PFSK-1 (cell line): Measurements from ENCODE around the gene SPRED1.

Experiments
- FOXP2 ChIP-seq: optimal IDR thresholded peaks from 2 replicates; pipeline ENCODE3; 2011; ENCODE audit warnings: borderline replicate concordance, control low read depth, inconsistent platforms; ENCODE audit not compliant: insufficient read depth; ENCODE audit errors: extremely low read length, extremely low read depth
- POLR2AphosphoS5 ChIP-seq: IDR thresholded peaks from 2 replicates; pipeline ENCODE4 v1.6.1; 2012; ENCODE audit warnings: low read depth, mild to moderate bottlenecking, control low read depth, low read length, moderate library complexity
- REST ChIP-seq, 2 experiments: IDR thresholded peaks; 2 replicates each; pipeline versions ENCODE4 v1.6.1 to v1.8.0; 2011 to 2012; ENCODE audit warnings: low read depth in 2 of 2, low read length in 2 of 2, control low read depth in 1 of 2, inconsistent platforms in 1 of 2, mild to moderate bottlenecking in 1 of 2, moderate library complexity in 1 of 2; ENCODE audit not compliant: insufficient read depth in 1 of 2
- SIN3A ChIP-seq: IDR thresholded peaks from 2 replicates; pipeline ENCODE4 v1.6.1; 2012; ENCODE audit warnings: mild to moderate bottlenecking, low read length, moderate library complexity, borderline replicate concordance; ENCODE audit not compliant: insufficient read depth
- TAF1 ChIP-seq: IDR thresholded peaks from 2 replicates; pipeline ENCODE4 v1.6.1; 2012; ENCODE audit warnings: low read length, control low read depth, borderline replicate concordance; ENCODE audit not compliant: insufficient read depth

SPRED1 gene

GRCh38 chr15:38255690-38256089 lies 3.1 kb downstream of the SPRED1 start:
- TF ChIP-seq TAF1 (no peak), REST (IDR thresholded peaks at IDR 0.05; ENCODE audit: insufficient read depth in 1 of 2, low read depth in 2 of 2, low read length in 2 of 2) (no peak), SIN3A (no peak), FOXP2 (no peak), POLR2AphosphoS5 (no peak)

DNA sequence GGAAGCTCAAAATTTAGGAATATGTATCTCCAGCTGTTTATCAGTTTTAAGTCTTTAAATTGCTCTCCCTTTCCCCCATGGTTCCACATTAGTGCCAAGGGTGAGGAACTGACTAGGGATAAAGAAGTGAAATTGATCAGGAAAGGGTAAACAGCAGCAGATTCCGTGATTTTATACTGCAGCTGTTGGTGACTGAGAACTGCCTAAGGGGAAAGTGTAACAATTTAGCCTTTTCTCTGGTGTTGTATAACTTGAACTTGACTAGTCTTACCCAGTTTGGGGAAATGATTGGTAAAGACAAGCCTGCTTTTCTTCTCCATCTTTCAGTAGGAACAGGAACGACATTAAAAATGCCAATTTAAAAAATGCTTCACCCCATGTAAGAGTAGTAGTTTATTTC lies 5.0 kb downstream of the SPRED1 start:
- TF ChIP-seq REST (IDR thresholded peaks at IDR 0.05; ENCODE audit: insufficient read depth in 1 of 2, low read depth in 2 of 2, low read length in 2 of 2) = no peak
- no peak for TF ChIP-seq FOXP2
- no peak for TF ChIP-seq TAF1
- no peak for TF ChIP-seq SIN3A
- no peak for TF ChIP-seq POLR2AphosphoS5

DNA sequence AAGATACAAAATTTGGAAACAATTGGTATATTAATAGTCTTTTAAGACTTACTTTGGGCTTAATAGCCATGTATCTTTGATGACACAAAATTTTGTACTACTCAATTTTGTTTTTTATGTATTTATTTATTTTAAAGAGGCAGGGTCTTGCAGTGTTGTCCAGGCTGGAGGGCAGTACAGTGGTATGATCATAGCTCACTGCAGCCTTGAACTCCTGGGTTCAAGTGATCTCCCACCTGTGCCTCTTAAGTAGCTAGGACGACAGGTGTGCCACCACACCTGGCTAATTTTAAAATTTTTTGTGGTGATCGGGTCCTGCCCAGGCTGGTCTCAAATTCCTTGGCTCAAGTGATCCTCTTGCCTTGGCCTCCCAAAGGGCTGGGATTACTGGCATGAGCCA lies 6.5 kb downstream of the SPRED1 start:
- TF ChIP-seq TAF1 (no peak), SIN3A (no peak), FOXP2 (no peak), REST (IDR thresholded peaks at IDR 0.05; ENCODE audit: insufficient read depth in 1 of 2, low read depth in 2 of 2, low read length in 2 of 2) (no peak), POLR2AphosphoS5 (no peak)

DNA sequence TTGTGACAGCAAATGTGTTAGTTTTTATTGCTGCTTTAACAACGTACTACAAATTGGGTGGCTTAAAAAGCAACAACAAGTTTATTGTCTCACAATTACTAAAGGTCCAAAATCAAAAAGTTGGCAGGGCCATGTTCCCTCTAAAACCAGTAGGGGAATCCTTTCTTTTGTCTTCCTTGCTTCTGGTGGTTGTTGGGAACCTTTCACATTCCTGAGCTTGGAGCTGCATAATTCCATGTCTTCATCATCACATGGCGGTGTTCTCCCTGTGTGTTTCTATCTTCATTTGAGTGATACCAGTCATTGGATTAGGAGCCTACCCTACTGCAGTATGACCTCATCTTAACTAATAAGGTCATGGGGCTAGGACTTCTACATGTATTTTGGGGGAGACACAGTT lies 7.4 kb downstream of the SPRED1 start:
- TF ChIP-seq TAF1 (no peak), REST (IDR thresholded peaks at IDR 0.05; ENCODE audit: insufficient read depth in 1 of 2, low read depth in 2 of 2, low read length in 2 of 2) (no peak), POLR2AphosphoS5 (no peak), SIN3A (no peak), FOXP2 (no peak)

DNA sequence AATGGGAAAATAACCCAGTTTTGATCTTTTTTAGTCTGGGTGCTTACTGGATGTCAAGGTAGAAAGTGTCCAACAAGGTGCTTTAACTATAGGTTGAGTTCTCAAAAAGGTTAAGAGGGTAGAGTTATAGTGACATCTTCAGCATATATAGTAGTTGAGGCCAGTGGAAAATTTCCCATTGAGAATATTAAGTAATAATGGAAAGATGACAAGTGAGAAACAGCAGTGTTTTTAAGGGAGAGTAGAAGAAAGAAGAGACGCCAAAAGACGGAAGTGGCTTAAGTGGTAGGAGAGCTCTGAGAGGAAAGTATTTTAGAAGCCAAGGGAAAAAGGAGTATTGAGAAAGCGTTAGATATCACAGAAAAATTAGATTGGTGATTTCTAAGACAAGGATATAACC lies 10.6 kb downstream of the SPRED1 start:
- TF ChIP-seq FOXP2 = no peak
- TF ChIP-seq SIN3A = no peak
- no peak for TF ChIP-seq POLR2AphosphoS5
- TF ChIP-seq TAF1 = no peak
- TF ChIP-seq REST (IDR thresholded peaks at IDR 0.05; ENCODE audit: insufficient read depth in 1 of 2, low read depth in 2 of 2, low read length in 2 of 2) = no peak
